ENCODE results near the gene SPATS1.

DNA sequence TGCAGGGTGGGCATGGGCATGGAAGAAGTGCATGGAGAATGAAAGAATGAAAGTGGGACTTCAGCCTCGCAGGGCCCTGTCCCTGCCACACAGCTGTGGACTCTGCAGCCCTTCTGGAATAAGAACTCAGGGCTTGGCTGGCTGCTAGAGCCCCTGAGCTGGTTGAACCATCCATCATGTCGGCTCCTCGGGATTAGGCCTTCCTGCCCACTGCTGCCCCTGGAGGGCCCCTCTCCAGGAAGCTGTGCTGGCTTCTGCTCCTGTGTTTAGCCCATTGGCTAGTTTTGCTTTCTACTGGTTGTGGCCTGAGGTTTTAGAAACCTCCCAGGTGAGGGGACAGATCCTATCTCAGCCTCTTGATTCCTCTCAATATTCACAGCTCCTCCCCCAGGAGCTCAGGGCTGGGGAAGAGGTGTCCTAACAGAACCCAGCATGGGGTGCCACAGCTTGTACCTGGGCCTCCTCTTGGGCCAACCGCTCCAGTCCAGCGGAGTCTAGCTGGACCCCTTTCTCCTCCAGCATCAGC is 37.2 kb upstream of the SPATS1 start:
- TF ChIP-seq FOXM1 (IDR thresholded peaks at IDR 0.05; ENCODE audit: borderline replicate concordance) = no peak
- TF ChIP-seq L3MBTL2 (conservative IDR thresholded peaks at IDR 0.05) = no peak
- TF ChIP-seq ARNT (IDR thresholded peaks at IDR 0.05) = no peak
- no peak for TF ChIP-seq BHLHE40 (IDR thresholded peaks at IDR 0.05; ENCODE audit: borderline replicate concordance)
- TF ChIP-seq SP1 (IDR thresholded peaks at IDR 0.05) = no peak
- no peak for TF ChIP-seq LEF1 (IDR thresholded peaks at IDR 0.05; ENCODE audit: borderline replicate concordance)
